Brain microvascular endothelial cell (primary cell): ENCODE data around the gene AP3B1.

ENCODE experiments used
- DNase-seq: peaks from one replicate; pipeline ENCODE4 v3.0.0-alpha.2; 2020
- H3K27ac ChIP-seq: fragments of 250-450 bp; sonication (Bioruptor Pico); 2 replicates; pipeline ENCODE4 v1.5.1; 2020; ENCODE audit warnings: mild to moderate bottlenecking, moderate library complexity
- H3K27me3 ChIP-seq: fragments of 250-450 bp; sonication (Bioruptor Pico); replicated peaks from 2 replicates; pipeline ENCODE4 v1.5.1; 2020; ENCODE audit warnings: mild to moderate bottlenecking
- H3K36me3 ChIP-seq: fragments of 250-450 bp; sonication (Bioruptor Pico); replicated peaks from 2 replicates; pipeline ENCODE4 v1.5.1; 2020; ENCODE audit warnings: mild to moderate bottlenecking
- H3K4me3 ChIP-seq: 2 replicates; pipeline ENCODE4 v1.5.1; 2011; ENCODE audit warnings: low read depth, mild to moderate bottlenecking, control low read depth, low read length, moderate library complexity
- in situ Hi-C: cut with HindIII; loops from 2 replicates; pipeline ENCODE4 v1.10.0; 2017; ENCODE audit warnings: low sequenced_read_pairs, low pct_ligation_motif_present
- TF ChIP-seq, protein P1 (sequence below): IDR thresholded peaks from 2 replicates; pipeline ENCODE4 v1.5.1; 2011; ENCODE audit warnings: low read depth, mild to moderate bottlenecking, moderate library complexity, low read length, control low read depth, inconsistent platforms; ENCODE audit errors: missing control alignments

Gene AP3B1

GRCh38 chr5:78323241-78323640 is 28.7 kb upstream of the AP3B1 start:
- H3K27me3 ChIP-seq: no peaks in the 10 kb centered on the region

GRCh38 chr5:78320401-78320800 is 25.9 kb upstream of the AP3B1 start:
- H3K27me3 ChIP-seq: no peaks in the 10 kb centered on the region
- TF ChIP-seq, protein P1, sequence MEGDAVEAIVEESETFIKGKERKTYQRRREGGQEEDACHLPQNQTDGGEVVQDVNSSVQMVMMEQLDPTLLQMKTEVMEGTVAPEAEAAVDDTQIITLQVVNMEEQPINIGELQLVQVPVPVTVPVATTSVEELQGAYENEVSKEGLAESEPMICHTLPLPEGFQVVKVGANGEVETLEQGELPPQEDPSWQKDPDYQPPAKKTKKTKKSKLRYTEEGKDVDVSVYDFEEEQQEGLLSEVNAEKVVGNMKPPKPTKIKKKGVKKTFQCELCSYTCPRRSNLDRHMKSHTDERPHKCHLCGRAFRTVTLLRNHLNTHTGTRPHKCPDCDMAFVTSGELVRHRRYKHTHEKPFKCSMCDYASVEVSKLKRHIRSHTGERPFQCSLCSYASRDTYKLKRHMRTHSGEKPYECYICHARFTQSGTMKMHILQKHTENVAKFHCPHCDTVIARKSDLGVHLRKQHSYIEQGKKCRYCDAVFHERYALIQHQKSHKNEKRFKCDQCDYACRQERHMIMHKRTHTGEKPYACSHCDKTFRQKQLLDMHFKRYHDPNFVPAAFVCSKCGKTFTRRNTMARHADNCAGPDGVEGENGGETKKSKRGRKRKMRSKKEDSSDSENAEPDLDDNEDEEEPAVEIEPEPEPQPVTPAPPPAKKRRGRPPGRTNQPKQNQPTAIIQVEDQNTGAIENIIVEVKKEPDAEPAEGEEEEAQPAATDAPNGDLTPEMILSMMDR: peak; percentile 52
- no peak for DNase-seq
- no peak overlapping the region for H3K27ac ChIP-seq
- H3K36me3 ChIP-seq: no peaks in the 10 kb centered on the region
- in situ Hi-C loops: no loop called here
- no peak overlapping the region for H3K4me3 ChIP-seq

More at GRCh38 chr5:78323241-78323640, 28.7 kb upstream of the AP3B1 start:
- Histone ChIP-seq H3K4me3 (no peak overlapping the region), H3K36me3 (no peaks in the 10 kb centered on the region), H3K27ac (no peak overlapping the region)
- no peak for DNase-seq
- TF ChIP-seq, protein P1: no peak
- in situ Hi-C loops: no loop called here

- Histone ChIP-seq H3K27me3 (no peaks in the 10 kb centered on the region), H3K36me3 (no peaks in the 10 kb centered on the region), H3K27ac (no peak overlapping the region), H3K4me3 (no peak overlapping the region)
- in situ Hi-C loops: no loop called here
- TF ChIP-seq, protein P1: no peak
- DNase-seq: no peak
These were observed 23.8 kb upstream of the AP3B1 start for GRCh38 chr5:78318337-78318736.

- H3K36me3 ChIP-seq: no peaks in the 10 kb centered on the region
- DNase-seq: no peak
- H3K27ac ChIP-seq: no peak overlapping the region
- TF ChIP-seq, protein P1: no peak
- no peaks in the 10 kb centered on the region for H3K27me3 ChIP-seq
- in situ Hi-C loops: no loop called here
- H3K4me3 ChIP-seq: no peak overlapping the region
These were observed 23.0 kb upstream of the AP3B1 start for GRCh38 chr5:78317515-78317914.

- in situ Hi-C loops: no loop called here
- TF ChIP-seq, protein P1: no peak
These were observed 14.2 kb upstream of the AP3B1 start for GRCh38 chr5:78308703-78309102.

DNA sequence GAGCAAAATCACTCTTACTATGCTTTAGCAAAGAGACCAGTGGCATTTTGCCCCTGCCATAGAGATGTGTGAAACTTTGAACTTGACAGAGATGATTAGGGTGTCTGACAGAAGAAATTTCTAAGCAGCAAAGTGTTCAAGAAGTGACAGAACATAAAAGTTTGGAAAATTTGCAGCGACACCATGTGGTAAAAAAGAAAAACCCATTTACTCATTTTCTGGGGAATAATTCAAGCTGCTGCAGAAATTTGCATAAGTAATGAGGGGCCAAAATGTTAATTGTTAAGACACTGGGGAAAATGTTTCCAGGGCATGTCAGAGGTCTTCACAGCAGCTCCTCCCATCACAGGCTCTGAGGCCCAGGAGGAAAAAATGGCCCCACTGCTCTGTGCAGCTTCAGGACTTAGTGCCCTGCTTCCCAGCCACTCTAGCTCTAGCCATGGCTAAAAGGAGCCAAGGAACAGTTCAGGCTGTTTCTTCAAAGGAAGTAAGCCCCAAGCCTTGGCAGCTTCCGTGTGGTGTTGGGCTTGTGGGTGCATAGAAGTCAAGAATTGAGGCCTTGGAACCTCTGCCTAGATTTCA is 6.1 kb upstream of the AP3B1 start:
- H3K27me3 ChIP-seq: no peaks in the 10 kb centered on the region
- in situ Hi-C loops: no loop called here
- H3K27ac ChIP-seq: no peak overlapping the region
- DNase-seq: no peak
- H3K4me3 ChIP-seq: no peak overlapping the region
- no peaks in the 10 kb centered on the region for H3K36me3 ChIP-seq
- TF ChIP-seq, protein P1: peak; percentile 38

More at GRCh38 chr5:78308703-78309102, 14.2 kb upstream of the AP3B1 start:
- Histone ChIP-seq H3K27me3 (no peaks in the 10 kb centered on the region), H3K36me3 (no peaks in the 10 kb centered on the region), H3K27ac (no peak overlapping the region), H3K4me3 (no peak overlapping the region)
- no peak for DNase-seq
